GM18502 (cell line): ENCODE measurements around the gene ZNF609.
A peak's percentile ranks its signal among the peaks of the same experiment; 100 is the strongest.
"Not testable (repeated sequence)": the region's sequence is repeated elsewhere in the genome, so short reads cannot be mapped to it uniquely, and the experiment has no call there.

Source experiments
- ATAC-seq: cut with Tn5 transposase; IDR thresholded peaks from one replicate; pipeline ENCODE4 v1.9.1; 2021; ENCODE audit warnings: mild to moderate bottlenecking; ENCODE audit not compliant: unreplicated experiment, poor library complexity

Gene ZNF609

DNA sequence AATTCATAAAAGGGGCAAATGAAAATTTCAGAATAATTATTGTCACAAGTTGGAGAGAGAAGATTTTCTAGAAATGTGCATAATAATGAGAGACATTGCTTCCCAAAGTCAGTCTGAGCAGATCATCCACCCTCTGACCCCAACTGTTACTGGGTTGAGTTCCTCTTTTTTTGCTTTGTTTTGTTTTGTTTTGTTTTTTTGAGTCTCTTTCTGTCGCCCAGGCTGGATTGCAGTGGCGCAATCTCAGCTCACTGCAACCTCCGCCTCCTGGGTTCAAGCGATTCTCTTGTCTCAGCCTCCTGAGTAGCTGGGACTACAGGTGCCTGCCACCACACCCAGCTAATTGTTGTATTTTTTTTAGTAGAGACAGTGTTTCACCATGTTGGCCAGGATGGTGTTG, 179.4 kb downstream of the ZNF609 start:
- ATAC-seq: not testable (repeated sequence)

- no peak for ATAC-seq
Observed at GRCh38 chr15:64640146-64640871, 179.9 kb downstream of the ZNF609 start.

- no peak for ATAC-seq
Observed at GRCh38 chr15:64642875-64643274, 182.5 kb downstream of the ZNF609 start.

- no peak for ATAC-seq
Observed at GRCh38 chr15:64643685-64644084, 183.3 kb downstream of the ZNF609 start.

- ATAC-seq: not testable (repeated sequence)
Observed at GRCh38 chr15:64644811-64645210, 184.4 kb downstream of the ZNF609 start.

- ATAC-seq: no peak
Observed at GRCh38 chr15:64645995-64646394, 185.6 kb downstream of the ZNF609 start.

GRCh38 chr15:64647367-64647766, 187.0 kb downstream of the ZNF609 start:
- ATAC-seq: no peak

- no peak for ATAC-seq
Observed at GRCh38 chr15:64650552-64650951, 190.2 kb downstream of the ZNF609 start.

DNA sequence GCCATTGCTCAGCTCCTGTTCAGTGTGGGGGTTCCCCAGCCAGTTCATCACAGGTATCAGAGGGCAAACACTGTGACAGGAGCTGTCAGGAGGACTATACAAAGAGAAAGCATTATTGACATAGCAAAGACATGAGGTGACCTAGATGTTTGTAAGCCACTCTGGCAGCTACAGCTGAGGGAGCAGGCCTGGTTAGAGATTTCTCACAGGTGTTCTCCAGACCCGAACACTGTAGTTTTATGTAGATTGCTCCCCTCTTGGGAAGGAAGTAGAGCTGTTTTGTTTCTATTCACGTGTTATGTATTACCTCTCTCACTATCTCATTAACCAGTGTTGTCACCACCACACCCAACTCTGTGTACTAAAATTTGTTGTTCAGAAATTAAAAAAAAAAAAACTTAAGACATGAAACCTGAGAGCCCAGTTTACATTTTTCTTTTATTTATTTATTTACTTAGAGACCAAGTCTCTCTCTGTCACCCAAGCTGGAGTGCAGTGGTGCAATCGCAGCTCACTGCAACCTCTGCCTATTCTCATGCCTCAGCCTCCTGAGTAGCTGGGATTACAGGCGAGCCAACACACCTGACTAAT, 191.3 kb downstream of the ZNF609 start:
- peak; percentile 62 for ATAC-seq

GRCh38 chr15:64653757-64654156, 193.4 kb downstream of the ZNF609 start:
- no peak for ATAC-seq

GRCh38 chr15:64656508-64656907, 196.1 kb downstream of the ZNF609 start:
- ATAC-seq: no peak

DNA sequence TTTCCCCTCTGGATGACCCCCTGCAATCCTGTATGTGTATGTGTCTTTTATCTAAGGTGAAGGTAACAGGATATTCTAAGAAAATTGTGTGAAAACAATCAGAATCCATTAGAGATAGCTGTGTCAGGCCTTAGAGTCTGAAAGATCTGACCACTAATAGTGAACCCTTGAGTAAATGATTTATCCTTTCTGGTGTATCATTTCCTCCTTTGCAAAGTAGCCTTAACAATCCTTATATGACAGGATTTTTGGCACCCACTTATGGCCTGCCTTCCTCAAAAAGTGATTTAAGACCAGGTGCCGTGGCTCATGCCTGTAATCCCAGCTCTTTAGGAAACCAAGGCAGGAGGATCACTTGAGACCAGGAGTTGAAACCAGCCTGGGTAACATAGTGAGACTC, 204.8 kb downstream of the ZNF609 start:
- no peak for ATAC-seq

DNA sequence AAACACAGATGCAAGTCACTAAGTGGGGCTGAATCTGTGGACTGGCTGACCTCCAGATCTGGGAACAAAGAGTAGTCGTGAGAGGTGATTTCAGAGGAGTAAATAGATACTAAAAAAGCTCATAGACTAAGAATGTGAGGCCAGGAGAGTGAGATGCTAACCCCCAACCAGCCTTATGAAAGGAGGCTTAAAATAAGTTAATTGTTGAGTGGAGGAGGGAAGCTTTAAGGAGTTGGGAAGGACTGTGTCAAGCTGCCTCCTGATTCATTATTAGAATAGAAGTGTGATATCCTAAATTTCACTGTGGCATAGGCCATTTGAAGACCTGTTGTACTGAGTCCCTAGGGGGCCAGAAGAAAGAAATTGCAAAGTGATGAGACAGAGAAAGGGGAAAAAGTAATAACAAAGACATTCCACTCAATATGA, 207.4 kb downstream of the ZNF609 start:
- ATAC-seq: no peak

- ATAC-seq: no peak
Observed at GRCh38 chr15:64673866-64674265, 213.5 kb downstream of the ZNF609 start.

GRCh38 chr15:64678126-64678819, 217.9 kb downstream of the ZNF609 start:
- ATAC-seq: no peak

GRCh38 chr15:64680097-64680496, 219.7 kb downstream of the ZNF609 start:
- no peak for ATAC-seq

DNA sequence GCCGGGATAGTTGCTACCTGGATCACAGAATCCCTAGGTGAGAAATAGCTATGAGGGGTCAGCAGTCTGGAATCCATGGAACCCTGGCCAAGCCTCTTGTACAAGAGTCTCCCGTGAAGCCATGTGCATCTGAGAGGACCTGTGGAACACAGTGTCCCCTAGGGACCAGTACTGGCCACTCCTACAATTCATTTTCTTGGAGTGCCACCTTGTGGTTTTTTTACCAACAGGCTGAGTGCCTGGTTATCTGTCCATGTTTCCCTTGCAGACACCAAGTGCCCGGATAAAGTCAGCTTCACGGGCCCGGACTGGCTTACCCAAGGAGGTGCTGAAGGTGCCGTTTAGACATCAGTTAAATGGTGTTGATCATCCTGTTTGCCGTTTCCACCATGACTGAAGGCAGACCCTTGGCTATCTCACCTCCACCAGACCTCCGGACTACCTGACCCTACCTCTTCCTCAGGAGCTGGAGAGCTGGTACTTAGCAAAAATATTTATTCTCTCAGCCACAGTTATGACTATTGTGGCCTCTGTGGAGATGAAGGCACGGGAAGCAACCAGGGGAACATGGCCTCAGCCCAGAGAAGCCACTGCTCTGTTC, 221.1 kb downstream of the ZNF609 start:
- no peak for ATAC-seq

- ATAC-seq: no peak
Observed at GRCh38 chr15:64682255-64682654, 221.9 kb downstream of the ZNF609 start.

- ATAC-seq: no peak
Observed at GRCh38 chr15:64683378-64683777, 223.0 kb downstream of the ZNF609 start.

DNA sequence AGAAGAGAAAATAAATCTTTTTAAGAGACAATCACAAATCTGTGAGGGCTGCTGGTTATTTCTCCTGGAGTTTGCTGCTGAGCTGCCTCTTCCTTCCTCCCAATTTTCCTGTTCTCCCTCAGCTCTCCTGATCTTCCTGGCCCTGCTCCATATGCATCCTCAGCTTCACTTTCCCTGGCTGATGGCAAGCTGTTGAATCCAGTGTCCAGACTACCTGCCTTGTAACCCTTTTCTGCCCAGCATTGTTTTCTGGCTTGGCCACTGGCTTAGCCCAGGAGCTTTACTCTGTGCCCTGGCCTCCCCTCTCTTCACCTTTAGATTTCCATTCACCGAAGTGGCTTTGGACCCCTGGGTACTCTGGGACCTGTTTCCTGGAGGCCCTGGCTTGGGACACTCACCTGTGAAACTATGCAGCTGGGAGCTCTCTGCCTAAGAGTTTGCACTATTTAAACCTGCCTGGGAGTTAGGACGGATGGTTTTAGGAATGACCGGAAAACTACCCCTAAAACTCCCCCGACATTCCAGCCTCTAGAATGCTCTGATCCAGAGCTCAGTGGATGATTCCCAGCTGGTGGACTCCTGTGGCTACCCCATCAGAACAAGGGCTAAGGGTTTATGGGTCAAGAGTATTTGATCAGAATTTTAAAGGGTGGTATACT, 225.0 kb downstream of the ZNF609 start:
- no peak for ATAC-seq
